Activated CD4-positive, alpha-beta T cell treated with anti-CD3 and anti-CD28 coated beads, Interleukin-10, Interleukin-2, amounts not matched to agents 100 ng/mL and 50 ng/mL, durations not matched to agents 16 hours and 8 hours (primary cell): ENCODE measurements around the gene PEPD.

Experiments
- DNase-seq: peaks from one replicate; pipeline ENCODE4 v3.0.0-alpha.2; 2020

Gene PEPD

GRCh38 chr19:33436360-33437345, 84.9 kb downstream of the PEPD start:
- no peak for DNase-seq

DNA sequence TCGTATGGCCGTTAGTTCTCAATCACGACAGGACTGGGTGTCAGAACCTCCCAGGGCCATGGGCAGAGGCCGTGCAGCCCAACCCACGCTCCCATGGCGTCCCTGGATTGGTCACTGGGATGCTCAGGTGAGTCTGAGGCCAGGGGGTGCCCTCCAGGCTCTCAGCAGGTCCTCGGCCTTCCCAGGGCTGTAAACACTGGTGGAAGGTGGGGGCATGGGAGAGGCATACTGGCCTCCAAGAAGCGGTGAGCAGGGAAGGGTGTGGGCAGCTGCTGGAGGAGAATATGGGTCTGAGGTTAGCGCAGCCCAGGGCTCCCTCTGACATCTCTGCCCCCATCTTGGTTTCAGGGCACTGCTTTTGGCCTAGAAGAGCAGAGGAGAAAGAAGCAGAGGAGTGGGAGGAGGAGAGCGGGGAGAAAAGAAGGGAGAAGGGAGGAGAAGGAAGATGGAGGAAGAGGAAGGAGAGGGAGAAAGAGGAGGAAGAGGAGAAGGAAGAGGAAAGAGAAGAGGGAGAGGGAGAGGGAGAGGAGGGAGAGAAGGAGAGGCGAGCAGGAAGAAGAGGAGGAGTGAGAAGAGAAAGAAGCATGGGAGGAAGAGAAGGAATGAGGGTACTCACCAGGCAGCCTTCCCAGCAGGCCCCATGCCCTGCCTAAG, 85.8 kb downstream of the PEPD start:
- no peak for DNase-seq

GRCh38 chr19:33434886-33435705, 86.5 kb downstream of the PEPD start:
- peak; percentile 9 for DNase-seq

DNA sequence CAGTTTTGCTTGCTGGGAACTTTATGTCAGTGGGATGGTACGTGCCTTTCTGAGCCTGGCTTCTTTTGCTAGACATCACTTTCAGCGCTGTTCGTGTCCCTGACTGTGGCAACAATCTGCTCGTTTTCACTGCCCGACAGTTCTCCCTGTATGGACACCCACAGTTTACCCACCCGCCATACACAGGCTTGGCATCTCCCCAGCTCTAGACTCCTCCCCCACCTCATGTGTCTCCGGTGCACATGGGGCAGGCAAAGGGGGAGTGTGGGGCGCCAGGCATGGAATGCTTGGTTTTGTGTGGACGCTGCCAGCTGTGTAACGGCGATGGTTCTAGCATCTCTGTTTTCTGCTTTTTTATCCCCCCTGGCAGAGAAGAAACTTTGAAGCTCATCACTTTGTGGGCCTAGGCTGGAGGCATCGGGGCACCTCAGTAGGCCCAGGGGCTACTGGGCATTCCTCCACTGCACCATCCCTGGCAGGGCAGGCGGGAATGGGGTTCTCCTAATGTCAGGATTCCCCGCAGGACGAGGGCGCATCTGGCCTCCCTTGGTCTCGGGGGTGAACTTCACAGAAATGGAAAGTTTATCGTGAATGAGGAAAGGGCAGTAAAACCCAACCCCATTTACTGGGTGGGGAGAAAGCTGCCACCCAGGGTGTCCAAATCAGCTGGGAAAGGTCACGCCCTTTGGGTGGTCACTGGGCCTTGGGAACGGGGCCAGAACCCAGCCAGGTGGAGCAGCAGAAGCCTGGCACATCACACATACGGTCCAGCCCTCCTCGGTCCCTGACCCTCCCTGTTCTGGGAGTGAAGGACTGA, 87.3 kb downstream of the PEPD start:
- DNase-seq: no peak

- DNase-seq: no peak
Observed at GRCh38 chr19:33432446-33433170, 89.0 kb downstream of the PEPD start.

- no peak for DNase-seq
Observed at GRCh38 chr19:33432015-33432414, 89.6 kb downstream of the PEPD start.

GRCh38 chr19:33430674-33431277, 90.8 kb downstream of the PEPD start:
- peak; percentile 66 for DNase-seq

GRCh38 chr19:33429891-33430673, 91.5 kb downstream of the PEPD start:
- peak; percentile 10 for DNase-seq

GRCh38 chr19:33428627-33429125, 92.9 kb downstream of the PEPD start:
- DNase-seq: no peak

DNA sequence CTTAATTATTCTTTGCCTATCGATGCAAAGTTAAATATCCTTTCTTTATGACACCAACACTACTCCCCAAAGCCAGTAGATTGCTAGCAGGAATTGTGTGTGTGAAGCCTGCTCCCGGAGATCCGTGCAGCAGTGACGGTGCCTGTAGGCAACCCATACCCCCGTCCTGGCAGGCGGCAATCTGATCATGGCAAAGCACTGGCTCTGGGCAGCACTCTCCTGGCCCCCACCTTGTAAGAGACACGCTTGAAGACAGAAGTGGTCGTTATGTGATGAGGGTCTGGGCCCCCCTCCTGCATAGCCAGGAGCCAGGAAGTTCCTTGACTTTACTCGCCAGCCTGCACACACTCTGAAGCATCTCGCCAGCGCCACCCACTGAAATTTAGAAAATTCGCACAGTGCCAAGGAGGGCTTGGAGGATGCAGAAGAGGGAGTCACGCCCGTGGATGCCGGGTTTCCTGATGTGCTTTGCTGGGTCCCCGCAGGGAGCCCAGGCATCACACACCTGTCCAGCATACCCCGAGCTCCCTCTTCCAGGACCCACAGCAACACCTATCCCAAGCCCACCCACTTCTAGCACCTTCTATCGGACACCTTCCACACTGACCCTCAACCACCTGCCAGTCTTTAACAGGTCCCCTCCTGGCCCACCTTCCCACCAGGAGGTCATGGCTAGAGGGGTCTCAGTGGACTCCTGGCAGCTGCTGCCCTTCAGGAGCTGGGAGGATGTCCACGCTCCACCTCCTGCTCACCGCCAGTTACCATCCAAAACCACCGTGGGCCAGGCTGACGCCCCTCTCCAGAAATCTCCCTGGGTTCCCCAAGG, 93.6 kb downstream of the PEPD start:
- DNase-seq: no peak

DNA sequence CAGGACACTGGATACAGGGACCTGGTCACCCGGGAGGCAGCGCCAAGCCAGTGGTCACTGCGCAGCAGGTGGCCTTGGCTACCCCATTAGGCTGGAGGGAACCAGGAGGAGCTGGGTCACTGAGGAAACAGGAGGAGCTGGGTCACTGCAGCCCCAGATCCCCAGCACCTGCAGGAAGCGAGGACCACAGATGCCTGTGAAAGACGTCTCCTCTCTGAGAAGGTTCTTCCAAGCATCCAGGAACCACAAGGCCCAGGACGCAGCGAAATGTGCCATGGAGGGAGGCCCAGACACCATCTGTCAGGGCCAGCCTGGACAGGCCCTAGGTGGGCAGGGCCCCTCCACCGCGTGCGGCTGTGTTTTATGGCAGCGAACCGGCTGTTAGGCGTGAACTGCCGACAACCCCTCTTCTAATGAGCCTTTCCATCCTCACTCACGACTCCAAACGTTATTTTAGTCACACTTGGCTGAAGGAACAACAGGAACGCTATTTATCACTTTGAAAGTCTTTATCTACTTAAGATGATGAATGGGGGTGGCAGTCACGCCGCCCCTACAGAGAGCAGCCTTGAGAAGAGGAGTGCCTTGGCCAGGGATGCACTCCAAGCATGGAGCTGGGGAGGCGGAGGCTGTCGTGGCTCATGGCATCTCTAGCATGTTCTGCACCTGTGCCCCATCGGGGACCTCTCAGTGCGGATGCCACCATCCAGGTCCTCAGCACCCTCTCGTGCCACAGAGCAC, 94.8 kb downstream of the PEPD start:
- DNase-seq: no peak

DNA sequence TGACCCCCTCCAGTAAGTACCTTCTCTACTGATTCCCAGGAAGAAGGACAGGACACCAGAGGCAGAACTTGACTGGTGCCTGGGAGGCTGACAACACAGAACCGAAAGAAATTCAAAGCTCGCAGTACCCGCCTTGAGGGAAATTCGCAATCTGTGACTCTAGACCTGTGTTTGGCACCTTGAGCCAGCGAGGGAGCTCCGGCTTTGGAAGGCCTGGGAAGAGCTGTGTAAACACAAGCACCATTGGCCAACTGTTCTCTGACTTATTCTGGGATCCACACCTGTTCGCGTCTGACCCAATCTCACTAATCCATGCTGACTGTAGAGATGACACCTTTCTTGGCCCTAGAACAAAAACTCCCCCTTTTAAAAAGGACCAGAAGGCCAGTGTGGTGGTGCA, 97.4 kb downstream of the PEPD start:
- DNase-seq: no peak

DNA sequence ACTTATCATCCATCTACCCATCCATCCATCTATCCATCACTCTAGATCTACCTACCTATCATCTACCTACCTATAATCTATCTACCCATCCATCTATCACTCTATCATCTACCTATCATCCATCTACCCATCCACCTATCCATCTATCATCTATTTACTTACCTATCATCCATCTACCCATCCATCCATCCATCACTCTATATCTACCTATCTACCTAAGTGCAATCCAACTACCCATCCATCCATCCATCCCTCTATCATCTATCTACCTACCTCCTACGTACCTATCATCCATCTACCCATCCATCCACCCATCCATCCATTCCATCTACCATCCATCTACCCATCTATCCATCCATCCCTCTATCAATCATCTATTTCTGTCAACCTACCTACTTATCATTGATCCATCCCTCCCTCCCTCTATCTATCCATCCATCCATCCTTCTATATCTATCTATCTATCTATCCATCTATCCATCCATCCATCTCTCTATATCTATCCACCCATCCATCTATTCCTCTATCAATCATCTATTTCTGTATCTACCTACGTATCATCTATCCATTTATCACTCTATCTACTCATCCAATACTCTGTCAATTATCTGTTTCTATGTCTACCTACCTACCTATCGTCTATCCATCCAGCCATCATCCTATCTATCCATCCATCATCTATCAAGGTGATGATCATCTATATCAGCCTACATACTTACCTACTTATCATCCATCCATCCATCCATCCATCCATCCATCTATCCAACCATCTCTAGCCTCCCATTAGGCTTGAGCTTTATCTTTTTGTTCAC, 99.0 kb downstream of the PEPD start:
- DNase-seq: no peak

DNA sequence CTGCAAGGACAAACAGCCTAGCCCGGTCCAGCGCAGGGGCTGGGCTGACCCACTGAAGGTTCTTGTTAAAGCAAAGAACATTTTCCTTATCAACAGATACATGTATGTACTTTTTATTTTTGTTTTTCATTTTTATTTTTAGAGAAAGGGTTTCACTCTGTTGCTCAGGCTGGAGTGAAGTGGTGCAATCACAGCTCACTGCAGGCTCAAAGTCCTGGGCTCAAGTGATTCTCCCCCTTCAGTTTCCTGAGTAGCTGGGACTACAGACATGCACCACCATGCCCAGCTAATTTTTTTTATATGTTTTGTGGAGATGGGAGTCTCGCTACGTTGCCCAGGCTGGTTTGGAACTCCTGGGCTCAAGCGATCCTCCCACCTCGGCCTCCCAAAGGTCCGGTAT, 100.2 kb downstream of the PEPD start:
- DNase-seq: no peak

DNA sequence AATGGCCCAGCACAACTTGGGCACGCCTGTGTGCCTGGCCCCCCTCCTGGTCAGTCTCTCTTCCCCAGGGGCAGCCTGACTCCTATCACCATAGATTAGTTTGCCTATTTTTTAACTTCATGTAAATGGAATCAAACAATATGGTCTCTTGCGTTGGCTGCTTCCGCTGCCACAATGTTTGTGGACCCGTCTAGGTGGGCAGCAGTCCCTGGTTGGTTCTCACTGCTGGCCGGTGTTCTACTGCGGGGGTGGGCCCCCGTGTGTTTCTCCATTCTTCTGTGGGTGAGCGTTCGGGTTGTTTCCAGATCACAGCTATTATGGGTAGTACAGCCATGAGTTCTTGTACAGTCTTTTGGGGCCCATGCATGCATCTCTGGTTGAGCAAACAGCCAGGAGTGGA, 100.8 kb downstream of the PEPD start:
- no peak for DNase-seq

GRCh38 chr19:33419788-33420130, 101.8 kb downstream of the PEPD start:
- no peak for DNase-seq

GRCh38 chr19:33418871-33419787, 102.5 kb downstream of the PEPD start:
- DNase-seq: no peak
